Fibroblast of upper back skin (primary cell): ENCODE measurements around the gene POLR1C.
"Not testable (repeated sequence)": the region's sequence is repeated elsewhere in the genome, so short reads cannot be mapped to it uniquely, and the experiment has no call there.

Source experiments
- DNase-seq: peaks from one replicate; pipeline ENCODE4 v3.0.0-alpha.2; 2013

The POLR1C gene

GRCh38 chr6:43493230-43493629, 23.7 kb upstream of the POLR1C start:
- no peak for DNase-seq

- DNase-seq: no peak
Observed at GRCh38 chr6:43493833-43494232, 23.1 kb upstream of the POLR1C start.

- DNase-seq: no peak
Observed at GRCh38 chr6:43494321-43494720, 22.6 kb upstream of the POLR1C start.

GRCh38 chr6:43494766-43495165, 22.1 kb upstream of the POLR1C start:
- DNase-seq: no peak

GRCh38 chr6:43495409-43495941, 21.4 kb upstream of the POLR1C start:
- no peak for DNase-seq

- peak; percentile 47 for DNase-seq
Observed at GRCh38 chr6:43496370-43497128, 20.3 kb upstream of the POLR1C start.

GRCh38 chr6:43497129-43497396, 19.8 kb upstream of the POLR1C start:
- no peak for DNase-seq

GRCh38 chr6:43497689-43498088, 19.2 kb upstream of the POLR1C start:
- no peak for DNase-seq

GRCh38 chr6:43498291-43498690, 18.6 kb upstream of the POLR1C start:
- DNase-seq: not testable (repeated sequence)

GRCh38 chr6:43499028-43499815, 17.7 kb upstream of the POLR1C start:
- no peak for DNase-seq

GRCh38 chr6:43500921-43501320, 16.0 kb upstream of the POLR1C start:
- no peak for DNase-seq

GRCh38 chr6:43502666-43503065, 14.2 kb upstream of the POLR1C start:
- no peak for DNase-seq

GRCh38 chr6:43503443-43503842, 13.4 kb upstream of the POLR1C start:
- no peak for DNase-seq

- no peak for DNase-seq
Observed at GRCh38 chr6:43504756-43505593, 11.9 kb upstream of the POLR1C start.

- no peak for DNase-seq
Observed at GRCh38 chr6:43505718-43506117, 11.2 kb upstream of the POLR1C start.

- DNase-seq: no peak
Observed at GRCh38 chr6:43506171-43506570, 10.7 kb upstream of the POLR1C start.

- peak; percentile 69 for DNase-seq
Observed at GRCh38 chr6:43506667-43507471, 10.0 kb upstream of the POLR1C start.

GRCh38 chr6:43508481-43509141, 8.3 kb upstream of the POLR1C start:
- no peak for DNase-seq

GRCh38 chr6:43509142-43509983, 7.5 kb upstream of the POLR1C start:
- DNase-seq: no peak

GRCh38 chr6:43509984-43510826, 6.7 kb upstream of the POLR1C start, which contains the start of gene LRRC73:
Gene LRRC73 (minus strand): TSS chr6:43510346. CDS start chr6:43509785, 561 bp downstream.
- peak; percentile 71 for DNase-seq
